SJSA1 (cell line): ENCODE measurements around the gene DGKA. TPM values are rescaled to one million over a fixed set of nuclear protein-coding genes. Genes with fewer than 3 reads are reported as not detected.
A peak's percentile ranks its signal among the peaks of the same experiment; 100 is the strongest.
"Not testable (repeated sequence)": the region's sequence is repeated elsewhere in the genome, so short reads cannot be mapped to it uniquely, and the experiment has no call there.

ENCODE experiments used
- DNase-seq, 2 experiments: peaks; one replicate each; pipeline ENCODE4 v3.0.0-alpha.2; 2015 to 2020; ENCODE audit warnings: low spot score in 2 of 2, low read depth in 1 of 2
- H3K27ac ChIP-seq: fragments of 250-450 bp; sonication (Bioruptor Pico); 2 replicates; pipeline ENCODE4 v1.5.1; 2020; ENCODE audit warnings: mild to moderate bottlenecking, moderate library complexity
- H3K27me3 ChIP-seq: fragments of 250-450 bp; sonication (Bioruptor Pico); replicated peaks from 2 replicates; pipeline ENCODE4 v1.5.1; 2020; ENCODE audit warnings: mild to moderate bottlenecking, moderate library complexity
- H3K36me3 ChIP-seq: fragments of 250-450 bp; sonication (Bioruptor Pico); 2 replicates; pipeline ENCODE4 v1.5.1; 2020; ENCODE audit warnings: mild to moderate bottlenecking
- H3K4me1 ChIP-seq: fragments of 250-450 bp; sonication (Bioruptor Pico); replicated peaks from 2 replicates; pipeline ENCODE4 v1.6.1; 2021; ENCODE audit warnings: mild to moderate bottlenecking
- H3K4me3 ChIP-seq: fragments of 250-450 bp; sonication (Bioruptor Pico); 2 replicates; pipeline ENCODE4 v1.5.1; 2020; ENCODE audit warnings: mild to moderate bottlenecking
- H3K9me3 ChIP-seq: fragments of 250-450 bp; sonication (Bioruptor Pico); replicated peaks from 2 replicates; pipeline ENCODE4 v1.5.1; 2020; ENCODE audit warnings: mild to moderate bottlenecking
- total RNA-seq: library from RNA; depleted of rRNA; stranded (reverse); fragments of >200 nt; shearing (Covaris generic); gene quantifications from 2 replicates; pipeline ENCODE4 v1.2.3, GENCODE V29; 2014

DGKA gene
- total RNA-seq, 1 experiment from 2014 or later = 46.2 TPM

DNA sequence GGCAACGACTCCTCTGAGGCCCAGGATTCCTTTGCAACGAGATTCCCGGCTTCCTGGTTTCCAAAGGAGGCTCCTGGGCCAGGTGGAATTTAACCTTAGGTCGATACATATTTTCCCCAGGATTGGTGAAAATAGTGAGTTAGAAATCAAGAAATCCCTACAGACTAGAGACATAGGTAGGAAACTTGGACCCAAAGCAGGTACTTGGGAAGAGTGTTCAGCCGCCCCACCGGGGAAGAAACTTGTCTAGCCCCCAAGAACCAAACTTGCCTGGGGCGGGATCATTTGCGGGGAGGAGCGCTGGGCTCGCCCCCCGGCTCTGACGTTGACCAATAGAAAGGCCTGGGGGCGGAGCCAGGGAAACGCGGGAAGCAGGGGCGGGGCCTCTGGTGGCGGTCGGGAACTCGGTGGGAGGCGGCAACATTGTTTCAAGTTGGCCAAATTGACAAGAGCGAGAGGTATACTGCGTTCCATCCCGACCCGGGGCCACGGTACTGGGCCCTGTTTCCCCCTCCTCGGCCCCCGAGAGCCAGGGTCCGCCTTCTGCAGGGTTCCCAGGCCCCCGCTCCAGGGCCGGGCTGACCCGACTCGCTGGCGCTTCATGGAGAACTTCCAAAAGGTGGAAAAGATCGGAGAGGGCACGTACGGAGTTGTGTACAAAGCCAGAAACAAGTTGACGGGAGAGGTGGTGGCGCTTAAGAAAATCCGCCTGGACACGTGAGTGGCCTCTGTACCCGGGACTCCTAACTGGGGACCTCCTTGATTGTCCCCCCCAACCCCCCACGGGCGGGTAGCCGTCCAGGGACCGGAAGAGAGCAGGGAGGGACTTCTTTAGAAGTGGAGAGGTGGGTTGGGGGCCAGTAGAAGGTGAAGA lies 35.7 kb downstream of the DGKA start, which contains the start of gene CDK2:
TSS of gene CDK2 (plus strand) at position 423 of the 874 bp plus-strand sequence. CDS start at position 602, 179 bp downstream.
- Histone ChIP-seq H3K27ac (peak within 1 kb of the TSS; percentile 57), H3K9me3 (no peaks in the 10 kb centered on the region), H3K27me3 (no peaks in the 10 kb centered on the region), H3K4me3 (peak within 1 kb of the TSS; percentile 60), H3K4me1 (peaks cover 19% of the 10 kb centered on the region), H3K36me3 (peaks cover 34% of the 10 kb centered on the region)
- peak; percentile 84 to 92 for DNase-seq

DNA sequence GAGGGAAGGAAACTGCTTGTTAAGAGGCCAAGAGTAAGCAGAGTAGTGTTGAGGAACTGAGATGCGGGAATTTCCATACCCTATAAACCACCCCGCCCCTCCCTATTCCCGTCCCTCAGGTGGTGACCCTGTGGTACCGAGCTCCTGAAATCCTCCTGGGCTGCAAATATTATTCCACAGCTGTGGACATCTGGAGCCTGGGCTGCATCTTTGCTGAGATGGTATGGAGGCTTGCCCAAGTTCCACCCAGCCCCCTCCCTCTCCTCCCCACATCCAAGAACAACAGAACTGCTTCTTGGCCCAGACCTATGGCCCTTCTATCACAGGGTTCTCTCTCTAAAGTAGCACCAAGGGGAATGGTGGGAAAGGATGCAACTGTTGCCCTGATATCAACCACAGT lies 38.4 kb downstream of the DGKA start:
- Histone ChIP-seq H3K27me3 (no peaks in the 10 kb centered on the region), H3K4me1 (peaks cover 31% of the 10 kb centered on the region), H3K36me3 (peaks cover 48% of the 10 kb centered on the region), H3K4me3 (no peak overlapping the region), H3K27ac (no peak overlapping the region), H3K9me3 (no peaks in the 10 kb centered on the region)
- DNase-seq = no peak

DNA sequence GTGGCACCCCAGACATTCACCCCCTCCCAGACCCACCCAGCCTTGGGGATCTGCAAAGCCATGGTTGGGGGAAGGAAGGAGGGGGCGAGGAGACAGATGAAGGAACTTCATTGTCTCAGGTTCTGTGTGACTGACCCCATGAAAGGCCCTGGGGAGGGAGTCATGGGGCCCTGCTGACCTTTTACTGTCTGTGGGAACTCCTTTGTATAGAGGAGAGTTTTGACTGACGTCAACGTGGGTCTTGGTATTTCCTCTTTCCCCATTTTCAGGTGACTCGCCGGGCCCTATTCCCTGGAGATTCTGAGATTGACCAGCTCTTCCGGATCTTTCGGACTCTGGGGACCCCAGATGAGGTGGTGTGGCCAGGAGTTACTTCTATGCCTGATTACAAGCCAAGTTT lies 39.8 kb downstream of the DGKA start:
- Histone ChIP-seq H3K4me3 (no peak overlapping the region), H3K36me3 (peaks cover 48% of the 10 kb centered on the region), H3K9me3 (no peaks in the 10 kb centered on the region), H3K27me3 (no peaks in the 10 kb centered on the region), H3K27ac (no peak overlapping the region), H3K4me1 (peaks cover 35% of the 10 kb centered on the region)
- no peak for DNase-seq

DNA sequence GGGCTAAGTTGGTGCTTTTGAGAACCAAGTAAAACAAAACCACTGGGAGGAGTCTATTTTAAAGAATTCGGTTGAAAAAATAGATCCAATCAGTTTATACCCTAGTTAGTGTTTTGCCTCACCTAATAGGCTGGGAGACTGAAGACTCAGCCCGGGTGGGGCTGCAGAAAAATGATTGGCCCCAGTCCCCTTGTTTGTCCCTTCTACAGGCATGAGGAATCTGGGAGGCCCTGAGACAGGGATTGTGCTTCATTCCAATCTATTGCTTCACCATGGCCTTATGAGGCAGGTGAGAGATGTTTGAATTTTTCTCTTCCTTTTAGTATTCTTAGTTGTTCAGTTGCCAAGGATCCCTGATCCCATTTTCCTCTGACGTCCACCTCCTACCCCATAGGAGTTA lies 41.1 kb downstream of the DGKA start:
- no peaks in the 10 kb centered on the region for H3K27me3 ChIP-seq
- H3K9me3 ChIP-seq = no peaks in the 10 kb centered on the region
- peak; percentile 60 to 63 for DNase-seq
- H3K4me3 ChIP-seq = no peak overlapping the region
- H3K36me3 ChIP-seq = peaks cover 53% of the 10 kb centered on the region
- peak overlapping the region; percentile 58 for H3K27ac ChIP-seq
- peaks cover 30% of the 10 kb centered on the region for H3K4me1 ChIP-seq

DNA sequence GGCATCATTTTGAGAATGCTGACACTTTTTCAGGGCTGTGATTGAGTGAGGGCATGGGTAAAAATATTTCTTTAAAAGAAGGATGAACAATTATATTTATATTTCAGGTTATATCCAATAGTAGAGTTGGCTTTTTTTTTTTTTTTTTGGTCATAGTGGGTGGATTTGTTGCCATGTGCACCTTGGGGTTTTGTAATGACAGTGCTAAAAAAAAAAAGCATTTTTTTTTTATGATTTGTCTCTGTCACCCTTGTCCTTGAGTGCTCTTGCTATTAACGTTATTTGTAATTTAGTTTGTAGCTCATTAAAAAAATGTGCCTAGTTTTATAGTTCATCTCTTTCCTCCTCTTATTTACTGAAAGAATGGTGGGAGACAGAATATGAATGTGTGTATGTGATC lies 41.5 kb downstream of the DGKA start:
- Histone ChIP-seq H3K4me3 (peak overlapping the region; percentile 35), H3K27ac (peak overlapping the region; percentile 58), H3K36me3 (peaks cover 53% of the 10 kb centered on the region), H3K4me1 (peaks cover 28% of the 10 kb centered on the region), H3K27me3 (no peaks in the 10 kb centered on the region), H3K9me3 (no peaks in the 10 kb centered on the region)
- DNase-seq = no peak

DNA sequence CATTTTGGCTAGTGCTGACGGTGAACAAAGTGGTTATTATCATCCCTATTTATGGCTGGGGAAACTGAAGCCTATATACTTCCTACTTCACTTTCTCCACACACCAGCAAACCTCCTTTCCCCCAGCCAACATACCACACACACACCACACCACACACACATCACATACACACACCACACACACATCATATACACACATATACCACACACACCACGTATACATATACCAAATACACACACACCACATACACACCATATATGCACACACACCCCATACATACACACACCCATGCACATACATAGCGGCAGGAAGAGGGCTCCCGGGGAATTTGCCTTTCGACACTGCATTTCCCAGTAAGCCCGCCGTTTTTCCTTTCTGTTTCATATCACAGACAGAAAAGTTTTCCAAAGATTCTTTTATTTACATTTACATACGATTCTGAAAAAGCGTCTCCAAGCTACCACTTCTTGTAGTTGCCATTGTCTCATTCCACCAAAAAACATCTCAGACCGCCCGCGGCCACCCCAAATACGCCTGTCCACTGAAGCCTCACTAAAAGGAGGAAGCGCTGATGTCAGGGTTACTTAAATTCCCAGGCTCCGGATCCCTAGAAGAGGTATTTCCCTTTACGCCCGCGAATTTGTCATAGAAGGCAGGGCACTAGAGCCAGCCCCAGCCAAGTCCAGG lies 42.1 kb downstream of the DGKA start:
- Histone ChIP-seq H3K27ac (peak overlapping the region; percentile 58), H3K36me3 (peaks cover 50% of the 10 kb centered on the region), H3K4me3 (peak overlapping the region; percentile 35), H3K27me3 (no peaks in the 10 kb centered on the region), H3K9me3 (no peaks in the 10 kb centered on the region), H3K4me1 (peaks cover 22% of the 10 kb centered on the region)
- no peak for DNase-seq

DNA sequence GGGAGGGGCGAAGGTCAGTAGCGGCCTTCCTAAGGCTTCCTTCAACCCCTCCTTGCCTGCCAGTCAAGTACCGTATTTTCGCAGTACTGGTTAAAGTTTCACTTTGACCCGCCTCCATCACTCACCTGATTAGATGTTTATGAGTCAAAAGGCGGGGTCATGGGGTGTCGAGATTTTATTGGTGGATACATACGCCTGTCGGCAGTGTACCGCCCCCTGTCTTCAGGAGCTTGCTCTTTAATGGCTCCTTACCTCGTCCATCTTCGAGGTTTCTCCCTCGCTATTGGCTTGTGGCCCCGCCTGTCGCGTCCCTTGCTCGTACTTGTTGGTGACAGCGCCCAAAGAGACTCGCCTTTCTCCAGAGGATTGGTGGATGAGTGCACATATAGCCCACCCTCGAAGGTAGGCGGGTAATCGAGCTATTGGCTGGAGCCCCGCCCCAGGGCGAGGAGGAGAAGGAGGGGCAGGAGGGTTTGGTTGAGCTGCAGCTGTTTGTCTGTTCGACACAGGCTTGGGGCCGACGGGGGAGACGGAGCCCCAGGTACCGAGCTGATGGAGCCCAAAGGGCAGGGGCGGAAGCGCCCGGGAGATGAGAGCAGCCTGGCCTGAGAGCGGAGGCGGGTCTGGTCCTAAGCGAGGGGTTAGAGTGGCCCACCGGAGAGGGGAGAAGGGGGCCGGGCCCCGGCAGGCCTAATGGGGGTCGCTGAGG lies 42.8 kb downstream of the DGKA start, which contains the start of gene RAB5B:
TSS of gene RAB5B (plus strand) at position 480 of the 709 bp plus-strand sequence. CDS start 12,883 bp downstream, outside the sequence.
- peak within 1 kb of the TSS; percentile 58 for H3K27ac ChIP-seq
- H3K4me3 ChIP-seq = peak within 1 kb of the TSS; percentile 77
- peaks cover 19% of the 10 kb centered on the region for H3K4me1 ChIP-seq
- H3K36me3 ChIP-seq = peaks cover 43% of the 10 kb centered on the region
- H3K9me3 ChIP-seq = no peaks in the 10 kb centered on the region
- H3K27me3 ChIP-seq = no peaks in the 10 kb centered on the region
- DNase-seq = peak; percentile 99 to 100

DNA sequence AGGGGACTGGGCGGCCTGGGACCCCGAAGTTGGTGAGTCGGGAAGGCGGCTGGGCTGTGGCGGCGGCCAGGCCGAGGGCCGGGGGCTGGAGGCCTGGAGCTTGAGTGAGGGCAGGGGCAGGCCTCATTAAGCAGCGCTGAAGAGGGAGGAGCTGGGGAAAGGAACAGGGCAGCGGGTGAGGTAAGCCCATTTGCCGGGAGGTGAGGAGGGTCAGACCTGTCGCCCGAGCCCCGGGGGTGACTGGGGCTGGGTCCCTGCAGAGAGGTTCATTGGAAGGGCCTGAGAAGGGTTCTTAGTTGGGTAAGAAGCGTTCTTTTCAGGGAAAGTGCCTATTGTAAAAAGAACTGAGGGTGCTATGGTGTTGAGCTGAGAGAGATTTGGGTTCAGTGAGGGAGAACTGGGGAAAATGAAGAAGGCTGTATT lies 43.4 kb downstream of the DGKA start:
- H3K9me3 ChIP-seq = no peaks in the 10 kb centered on the region
- H3K36me3 ChIP-seq = peaks cover 41% of the 10 kb centered on the region
- peak overlapping the region; percentile 77 for H3K4me3 ChIP-seq
- DNase-seq = peak in 1 of 2 experiments; percentile 15
- no peaks in the 10 kb centered on the region for H3K27me3 ChIP-seq
- H3K4me1 ChIP-seq = peaks cover 19% of the 10 kb centered on the region
- peak overlapping the region; percentile 57 for H3K27ac ChIP-seq

DNA sequence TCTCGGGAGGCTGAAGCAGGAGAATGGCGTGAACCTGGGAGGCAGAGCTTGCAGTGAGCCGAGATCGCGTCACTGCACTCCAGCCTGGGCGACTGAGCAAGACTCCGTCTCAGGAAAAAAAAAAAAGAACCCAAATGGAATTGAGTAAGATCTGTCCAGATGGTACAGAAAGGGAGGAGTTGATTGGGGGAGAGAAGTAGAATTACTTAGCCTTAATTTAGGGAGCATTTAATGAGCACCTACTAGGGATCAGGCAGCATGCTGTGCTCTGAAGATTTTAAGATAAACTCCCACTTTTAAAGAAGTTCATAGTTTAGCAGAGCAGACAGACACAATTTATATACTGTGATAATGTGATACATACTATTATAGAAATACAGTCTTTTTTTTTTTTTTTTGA lies 47.4 kb downstream of the DGKA start:
- H3K27me3 ChIP-seq = no peaks in the 10 kb centered on the region
- H3K36me3 ChIP-seq = peaks cover 31% of the 10 kb centered on the region
- 0 out of 2 replicates have a peak, but pooled peaks cover 3% of the 10 kb centered on the region for H3K4me1 ChIP-seq
- H3K9me3 ChIP-seq = no peaks in the 10 kb centered on the region
- H3K4me3 ChIP-seq = no peak overlapping the region
- no peak overlapping the region for H3K27ac ChIP-seq
- no peak for DNase-seq

DNA sequence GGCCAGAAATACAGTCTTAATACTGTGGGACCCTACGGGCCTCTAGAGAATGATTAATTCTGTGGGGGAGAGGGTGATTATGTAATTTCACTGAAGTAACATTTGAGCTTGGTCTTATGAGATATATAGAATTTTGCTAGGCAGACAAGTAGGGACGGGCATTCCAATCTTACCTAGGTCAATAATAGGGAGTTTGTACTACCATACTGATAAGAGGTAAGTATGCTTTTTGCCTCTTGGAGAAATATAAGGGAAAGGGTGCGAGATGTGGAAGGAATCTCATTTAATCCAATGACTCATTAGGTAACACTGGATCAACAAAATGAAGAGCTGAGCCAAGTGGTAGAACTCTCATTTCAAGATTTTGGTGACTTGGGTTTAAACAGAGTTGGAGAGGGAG lies 48.1 kb downstream of the DGKA start:
- 0 out of 2 replicates have a peak, but pooled peaks cover 3% of the 10 kb centered on the region for H3K4me1 ChIP-seq
- H3K4me3 ChIP-seq = no peak overlapping the region
- no peaks in the 10 kb centered on the region for H3K9me3 ChIP-seq
- H3K36me3 ChIP-seq = peaks cover 30% of the 10 kb centered on the region
- no peak for DNase-seq
- H3K27me3 ChIP-seq = no peaks in the 10 kb centered on the region
- no peak overlapping the region for H3K27ac ChIP-seq

DNA sequence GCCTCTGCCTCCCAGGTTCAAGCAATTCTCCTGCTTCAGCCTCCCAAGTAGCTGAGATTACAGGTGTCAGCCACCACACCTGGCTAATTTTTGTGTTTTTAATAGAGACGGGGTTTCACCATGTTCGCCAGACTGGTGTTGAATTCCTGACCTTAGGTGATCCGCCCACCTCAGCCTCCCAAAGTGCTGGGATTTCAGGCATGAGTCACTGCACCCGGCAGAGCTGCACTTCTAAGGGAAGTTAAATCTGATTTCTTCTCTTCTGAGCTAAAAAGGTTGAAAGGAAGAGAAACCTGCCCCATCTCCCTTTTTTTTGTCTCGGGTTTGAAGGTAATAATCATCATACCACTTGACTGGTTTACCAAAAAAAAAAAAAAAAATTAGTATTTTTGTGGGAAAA lies 50.9 kb downstream of the DGKA start:
- not testable (repeated sequence) for H3K27me3 ChIP-seq, H3K4me1 ChIP-seq, H3K9me3 ChIP-seq, H3K27ac ChIP-seq, H3K4me3 ChIP-seq, DNase-seq
- peaks cover 41% of the 10 kb centered on the region for H3K36me3 ChIP-seq

DNA sequence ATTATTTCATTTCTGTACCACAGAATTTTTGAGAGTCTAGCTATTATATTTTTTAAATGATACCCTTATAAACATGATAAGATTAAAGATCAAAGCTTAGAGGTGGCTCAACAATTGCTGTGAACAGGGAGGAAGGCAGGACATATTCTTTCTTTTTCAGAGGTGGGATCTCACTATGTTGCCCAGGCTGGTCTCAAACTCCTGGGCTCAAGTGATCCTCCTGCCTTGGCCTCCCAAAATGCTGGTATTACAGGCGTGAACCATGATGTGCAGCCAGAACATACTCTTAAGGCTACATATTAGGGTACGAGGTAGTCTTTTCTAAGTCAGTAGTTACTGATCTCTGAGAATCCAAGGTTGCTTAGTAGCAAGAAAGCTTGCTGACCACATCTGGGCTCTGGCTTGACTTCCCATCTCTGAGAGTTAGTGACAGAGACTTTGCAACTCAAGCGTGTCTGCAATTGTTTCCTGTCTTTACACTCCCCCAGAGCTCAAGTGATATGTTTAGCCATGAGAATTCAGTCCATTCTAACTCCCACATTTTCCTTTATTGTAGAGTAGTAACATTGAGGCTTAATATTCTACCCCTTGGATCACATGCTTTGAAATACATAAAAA lies 51.5 kb downstream of the DGKA start:
- no peak for DNase-seq
- Histone ChIP-seq H3K36me3 (peaks cover 41% of the 10 kb centered on the region), H3K4me3 (no peak overlapping the region), H3K9me3 (no peaks in the 10 kb centered on the region), H3K27me3 (no peaks in the 10 kb centered on the region), H3K4me1 (no peaks in the 10 kb centered on the region), H3K27ac (no peak overlapping the region)

DNA sequence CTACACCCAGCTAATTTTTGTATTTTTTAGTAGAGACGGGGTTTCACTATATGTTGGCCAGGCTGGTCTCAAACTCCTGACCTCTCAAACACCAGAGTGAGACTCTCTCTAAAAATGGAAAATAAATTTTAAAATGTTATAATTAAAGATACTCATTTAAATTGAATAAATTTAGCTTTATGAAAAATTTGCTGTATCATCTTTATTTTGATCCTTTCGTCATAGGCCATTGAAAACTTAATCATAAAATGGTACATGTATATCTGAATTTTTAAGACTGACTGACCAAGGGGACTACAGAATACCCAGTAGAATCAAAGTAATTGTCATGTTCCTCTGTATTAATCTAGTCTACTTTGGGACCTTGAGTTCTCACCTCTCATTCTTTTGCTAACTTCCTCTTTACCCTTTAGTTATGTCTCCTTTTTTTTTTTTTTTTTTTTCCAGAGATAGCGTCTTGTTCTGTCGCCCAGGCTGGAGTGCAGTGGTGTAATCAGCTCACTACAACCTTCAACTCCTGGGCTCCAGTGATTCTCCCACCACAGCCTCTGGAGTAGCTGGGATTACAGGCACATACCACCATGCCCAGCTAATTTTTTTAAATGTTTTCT lies 52.4 kb downstream of the DGKA start:
- DNase-seq = no peak
- Histone ChIP-seq H3K27ac (no peak overlapping the region), H3K36me3 (peaks cover 46% of the 10 kb centered on the region), H3K4me1 (no peaks in the 10 kb centered on the region), H3K27me3 (no peaks in the 10 kb centered on the region), H3K9me3 (no peaks in the 10 kb centered on the region), H3K4me3 (no peak overlapping the region)
